Lower leg skin (tissue), 3 donors: Measurements from ENCODE around the gene ZFP64.

Experiments used
- POLR2A ChIP-seq, 2 donors: fragments of 450-650 bp; IDR thresholded peaks; one replicate each; pipeline ENCODE4 v1.6.1; 2016 to 2017; ENCODE audit warnings: antibody characterized with exemption in 2 of 2, mild to moderate bottlenecking in 1 of 2, moderate library complexity in 1 of 2
- TF ChIP-seq, protein P1 (sequence below), 3 donors: fragments of 450-650 bp; IDR thresholded peaks; one replicate each; pipeline ENCODE4 v1.5.1; 2016; ENCODE audit warnings: antibody characterized with exemption in 3 of 3, mild to moderate bottlenecking in 3 of 3, moderate library complexity in 2 of 3

DNA sequence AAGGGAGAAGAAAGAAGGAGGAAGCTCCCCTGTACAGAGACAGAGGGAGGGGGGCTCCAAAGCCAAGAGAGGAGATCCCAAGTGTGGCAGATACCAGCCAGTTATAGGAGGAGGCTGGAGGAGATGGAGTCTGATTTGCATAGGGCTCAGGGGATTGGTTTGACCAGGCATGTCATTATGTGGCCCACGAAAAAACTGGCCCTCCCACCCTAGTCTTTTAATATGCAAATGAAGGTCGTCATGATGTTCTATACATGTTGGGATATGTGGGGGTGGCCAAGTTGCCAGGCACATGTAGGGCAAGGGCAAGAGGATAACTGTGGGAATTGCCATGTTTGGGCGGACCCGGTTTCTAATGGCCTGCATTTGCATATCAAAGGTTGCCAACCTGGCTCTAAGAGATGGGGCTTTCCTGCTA is 17.6 kb upstream of the ZFP64 start:
- TF ChIP-seq, protein P1, sequence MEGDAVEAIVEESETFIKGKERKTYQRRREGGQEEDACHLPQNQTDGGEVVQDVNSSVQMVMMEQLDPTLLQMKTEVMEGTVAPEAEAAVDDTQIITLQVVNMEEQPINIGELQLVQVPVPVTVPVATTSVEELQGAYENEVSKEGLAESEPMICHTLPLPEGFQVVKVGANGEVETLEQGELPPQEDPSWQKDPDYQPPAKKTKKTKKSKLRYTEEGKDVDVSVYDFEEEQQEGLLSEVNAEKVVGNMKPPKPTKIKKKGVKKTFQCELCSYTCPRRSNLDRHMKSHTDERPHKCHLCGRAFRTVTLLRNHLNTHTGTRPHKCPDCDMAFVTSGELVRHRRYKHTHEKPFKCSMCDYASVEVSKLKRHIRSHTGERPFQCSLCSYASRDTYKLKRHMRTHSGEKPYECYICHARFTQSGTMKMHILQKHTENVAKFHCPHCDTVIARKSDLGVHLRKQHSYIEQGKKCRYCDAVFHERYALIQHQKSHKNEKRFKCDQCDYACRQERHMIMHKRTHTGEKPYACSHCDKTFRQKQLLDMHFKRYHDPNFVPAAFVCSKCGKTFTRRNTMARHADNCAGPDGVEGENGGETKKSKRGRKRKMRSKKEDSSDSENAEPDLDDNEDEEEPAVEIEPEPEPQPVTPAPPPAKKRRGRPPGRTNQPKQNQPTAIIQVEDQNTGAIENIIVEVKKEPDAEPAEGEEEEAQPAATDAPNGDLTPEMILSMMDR (IDR thresholded peaks at IDR 0.05) = no peak
- TF ChIP-seq POLR2A (IDR thresholded peaks at IDR 0.05) = no peak
